ENCODE data around the gene MDM4. TPM values are rescaled to one million over a fixed set of nuclear protein-coding genes. Genes with fewer than 3 reads are reported as not detected.

Gene MDM4
- total RNA-seq, 2 experiments from 2014 or later: 120 to 282 TPM

- peak overlapping the region; percentile 96 for H3K27ac ChIP-seq (ENCODE audit: low read depth, low read length, poor library complexity, severe bottlenecking)
- peaks cover 4% of the 10 kb centered on the region; the same call in 1 of the 2 replicates for H3K9me3 ChIP-seq (ENCODE audit: low read length)
- no TSS peak for BruUV-seq (replicated peaks)
- ChIA-PET CTCF (ENCODE audit: unreplicated experiment) (interaction anchor here (0.6 to 2.8 kb wide), 5 partner anchors 9 to 300 kb away, joined by 3 to 10 read pairs (median 5); partner anchors contain the start of gene MDM4), POLR2A (interaction anchor here (0.5 to 5.2 kb wide), 11 partner anchors 8 to 225 kb away, joined by 3 to 78 read pairs (median 9); partner anchors contain the start of genes MDM4 and PIK3C2B)
- H4K20me1 ChIP-seq (ENCODE audit: insufficient read depth, low read length): no peaks in the 10 kb centered on the region
- H3K4me2 ChIP-seq (ENCODE audit: low read length): peak overlapping the region; percentile 86
- peak overlapping the region; percentile 85 for H2AFZ ChIP-seq (ENCODE audit: low read length)
- no peaks in the 10 kb centered on the region for H3K36me3 ChIP-seq (ENCODE audit: insufficient read depth, low read length)
- peaks cover 66% of the 10 kb centered on the region for H3K4me1 ChIP-seq (ENCODE audit: insufficient read depth, low read length, poor library complexity, severe bottlenecking)
- TF ChIP-seq CTCF (conservative IDR thresholded peaks at IDR 0.05; ENCODE audit: low read length): no peak
- no peak for TF ChIP-seq EZH2phosphoT487 (IDR thresholded peaks at IDR 0.05; ENCODE audit: borderline replicate concordance, low read depth, low read length)
- DNase-seq (ENCODE audit: low spot score): peak; percentile 93
- no peaks in the 10 kb centered on the region for H3K9me2 ChIP-seq (ENCODE audit: insufficient read depth, low read length)
- no peaks in the 10 kb centered on the region for H3K79me2 ChIP-seq (ENCODE audit: insufficient read depth, low read depth, low read length)
- peak overlapping the region; percentile 72 for H3K4me3 ChIP-seq (ENCODE audit: low read depth, low read length, poor library complexity, severe bottlenecking)
- intact Hi-C loops (cut with micrococcal nuclease; ENCODE audit: unreplicated experiment): loop anchor here (1.0 to 10.0 kb wide), 5 partner anchors 14 to 300 kb away; partner anchors contain the start of gene PPP1R15B
Observed at GRCh38 chr1:204506969-204507316, 9.3 kb upstream of the MDM4 start.

DNA sequence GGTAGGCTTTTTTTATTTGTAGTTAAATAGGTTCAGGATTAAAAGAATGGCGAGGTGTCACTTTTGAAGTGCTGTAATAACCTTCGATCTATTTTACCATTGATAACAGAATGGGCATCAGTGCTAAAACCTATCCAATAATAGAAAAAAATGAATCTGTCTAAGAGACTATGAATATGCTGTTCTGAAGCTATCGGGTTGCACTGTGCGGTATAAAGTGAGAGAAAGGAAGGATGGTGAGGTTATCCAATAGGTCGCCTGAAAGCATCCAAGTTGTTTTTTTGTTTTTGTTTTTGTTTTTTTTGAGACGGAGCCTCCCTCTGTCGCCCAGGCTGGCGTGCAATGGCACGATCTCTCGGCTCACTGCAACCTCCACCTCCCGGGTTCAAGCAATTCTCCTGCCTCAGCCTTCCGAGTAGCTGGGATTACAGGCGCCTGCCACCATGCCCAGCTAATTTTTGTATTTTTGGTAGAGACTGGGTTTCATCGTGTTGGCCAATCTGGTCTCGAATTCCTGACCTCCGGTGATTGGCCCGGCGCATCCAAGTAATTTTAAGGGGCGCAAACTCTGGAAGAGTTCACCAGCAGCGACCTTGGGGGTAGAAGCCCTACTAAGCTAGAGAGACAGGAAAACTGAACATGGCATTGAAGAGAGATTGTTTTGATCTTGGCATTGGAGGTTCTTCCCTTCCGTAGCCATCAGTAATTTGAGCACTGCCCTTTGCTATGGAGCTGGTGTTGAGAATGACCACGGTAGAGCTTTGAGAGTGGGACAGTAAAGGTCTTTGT lies 8.7 kb upstream of the MDM4 start:
- Histone ChIP-seq H3K4me3 (ENCODE audit: low read depth, low read length, poor library complexity, severe bottlenecking) (peak overlapping the region; percentile 72), H2AFZ (ENCODE audit: low read length) (peak overlapping the region; percentile 85), H3K27ac (ENCODE audit: low read depth, low read length, poor library complexity, severe bottlenecking) (peak overlapping the region; percentile 96), H3K79me2 (ENCODE audit: insufficient read depth, low read depth, low read length) (no peaks in the 10 kb centered on the region), H3K36me3 (ENCODE audit: insufficient read depth, low read length) (no peaks in the 10 kb centered on the region), H4K20me1 (ENCODE audit: insufficient read depth, low read length) (no peaks in the 10 kb centered on the region), H3K9me2 (ENCODE audit: insufficient read depth, low read length) (no peaks in the 10 kb centered on the region), H3K4me2 (ENCODE audit: low read length) (peak overlapping the region; percentile 86), H3K4me1 (ENCODE audit: insufficient read depth, low read length, poor library complexity, severe bottlenecking) (peaks cover 71% of the 10 kb centered on the region), H3K9me3 (ENCODE audit: low read length) (peaks cover 9% of the 10 kb centered on the region; the same call in 1 of the 2 replicates)
- peak; percentile 77 for DNase-seq (ENCODE audit: low spot score)
- BruUV-seq (replicated peaks): TSS peak; percentile 98
- POLR2A ChIA-PET: interaction anchor here (0.6 to 5.2 kb wide), 14 partner anchors 8 to 296 kb away, joined by 3 to 78 read pairs (median 8); partner anchors contain the start of genes MDM4 and PIK3C2B
- TF ChIP-seq EZH2phosphoT487 (IDR thresholded peaks at IDR 0.05; ENCODE audit: borderline replicate concordance, low read depth, low read length) (no peak), CTCF (conservative IDR thresholded peaks at IDR 0.05; ENCODE audit: low read length) (no peak)
- CTCF ChIA-PET (ENCODE audit: unreplicated experiment): interaction anchor here (0.9 to 2.8 kb wide), 7 partner anchors 8 to 299 kb away, joined by 3 to 10 read pairs (median 3); partner anchors contain the start of gene MDM4
- intact Hi-C loops (cut with micrococcal nuclease; ENCODE audit: unreplicated experiment): loop anchor here (2.0 to 10.0 kb wide), 4 partner anchors 13 to 255 kb away; partner anchors contain the start of gene PPP1R15B

All from OCI-LY7 (cell line).